WTC11 (cell line): Measurements from ENCODE around the gene LAMA3. TPM values are rescaled to one million over a fixed set of nuclear protein-coding genes. Genes with fewer than 3 reads are reported as not detected.
"Not testable (repeated sequence)": the region's sequence is repeated elsewhere in the genome, so short reads cannot be mapped to it uniquely, and the experiment has no call there.

Experiments
- ATAC-seq: fragments of 200-7000 bp; cut with Tn5 transposase; 2 replicates; pipeline ENCODE4 v1.10.0; 2021; ENCODE audit warnings: mild to moderate bottlenecking, moderate library complexity
- CTCF ChIA-PET: fragments of 300-600 bp; sonication (Branson Sonifier 250); formaldehyde crosslinking; loops from one replicate; lab custom pipeline; 2021; ENCODE audit warnings: antibody characterized with exemption; lab: Charles Lee
- POLR2A ChIA-PET: fragments of 350-600 bp; sonication (Branson Sonifier 250); formaldehyde crosslinking; loops from one replicate; lab custom pipeline; 2021; ENCODE audit warnings: antibody characterized with exemption; lab: Charles Lee
- DNase-seq: peaks from one replicate; pipeline ENCODE4 v3.0.0; 2021; ENCODE audit warnings: low spot score
- H3K27ac Mint-ChIP-seq: 2 replicates; pipeline ENCODE4 v1.8.0; 2021; ENCODE audit warnings: mixed read lengths
- H3K27me3 Mint-ChIP-seq: 2 replicates; pipeline ENCODE4 v1.8.0; 2021; ENCODE audit warnings: low read depth, mild to moderate bottlenecking, moderate library complexity, mixed read lengths
- H3K36me3 Mint-ChIP-seq: 2 replicates; pipeline ENCODE4 v1.8.0; 2021; ENCODE audit warnings: mixed read lengths
- H3K4me1 Mint-ChIP-seq: 2 replicates; pipeline ENCODE4 v1.8.0; 2022; ENCODE audit warnings: mixed read lengths
- H3K4me3 Mint-ChIP-seq: 2 replicates; pipeline ENCODE4 v1.8.0; 2021; ENCODE audit warnings: mild to moderate bottlenecking, moderate library complexity, mixed read lengths
- H3K9me3 Mint-ChIP-seq: 2 replicates; pipeline ENCODE4 v1.8.0; 2021; ENCODE audit warnings: mixed read lengths
- CREM ChIP-seq: sonication (generic); formaldehyde crosslinking; IDR thresholded peaks from 2 replicates; pipeline ENCODE4 v1.8.1; 2022; ENCODE audit warnings: mild to moderate bottlenecking, missing genetic modification reagents, moderate library complexity
- FOXJ3 ChIP-seq: sonication (generic); formaldehyde crosslinking; IDR thresholded peaks from 2 replicates; pipeline ENCODE4 v1.9.0; 2021; ENCODE audit warnings: missing genetic modification reagents, mild to moderate bottlenecking, borderline replicate concordance
- HMGA2 ChIP-seq: fragments of 250-450 bp; sonication (Bioruptor Pico); IDR thresholded peaks from 2 replicates; pipeline ENCODE4 v1.4.0; 2021; ENCODE audit warnings: mild to moderate bottlenecking, moderate library complexity
- TEAD1 ChIP-seq: sonication (generic); formaldehyde crosslinking; IDR thresholded peaks from 2 replicates; pipeline ENCODE4 v1.8.0; 2022; ENCODE audit warnings: mild to moderate bottlenecking, missing genetic modification reagents
- total RNA-seq: library from RNA; stranded (reverse); gene quantifications from 3 replicates; pipeline ENCODE4 v1.2.3, GENCODE V29; 2021
- TF ChIP-seq, protein P1 (sequence below): fragments of 200-600 bp; IDR thresholded peaks from 2 replicates; pipeline ENCODE4 v1.8.0; 2022; ENCODE audit warnings: antibody characterized with exemption
- TF ChIP-seq, protein P2 (sequence below): sonication (generic); formaldehyde crosslinking; IDR thresholded peaks from 2 replicates; pipeline ENCODE4 v1.8.0; 2022; ENCODE audit warnings: mild to moderate bottlenecking, missing genetic modification reagents
- TF ChIP-seq, protein P3 (sequence below): fragments of 250-450 bp; sonication (Bioruptor Pico); IDR thresholded peaks from 2 replicates; pipeline ENCODE4 v1.8.0; 2021; ENCODE audit warnings: mild to moderate bottlenecking
- TF ChIP-seq, protein P4 (sequence below): sonication (generic); formaldehyde crosslinking; IDR thresholded peaks from 2 replicates; pipeline ENCODE4 v1.8.1; 2023; ENCODE audit warnings: mild to moderate bottlenecking, missing genetic modification reagents, borderline replicate concordance
- TF ChIP-seq, protein P5 (sequence below): sonication (generic); formaldehyde crosslinking; IDR thresholded peaks from 2 replicates; pipeline ENCODE4 v1.8.0; 2023; ENCODE audit warnings: mild to moderate bottlenecking, missing genetic modification reagents

The LAMA3 gene
- total RNA-seq, 1 experiment from 2014 or later = 0.83 TPM

DNA sequence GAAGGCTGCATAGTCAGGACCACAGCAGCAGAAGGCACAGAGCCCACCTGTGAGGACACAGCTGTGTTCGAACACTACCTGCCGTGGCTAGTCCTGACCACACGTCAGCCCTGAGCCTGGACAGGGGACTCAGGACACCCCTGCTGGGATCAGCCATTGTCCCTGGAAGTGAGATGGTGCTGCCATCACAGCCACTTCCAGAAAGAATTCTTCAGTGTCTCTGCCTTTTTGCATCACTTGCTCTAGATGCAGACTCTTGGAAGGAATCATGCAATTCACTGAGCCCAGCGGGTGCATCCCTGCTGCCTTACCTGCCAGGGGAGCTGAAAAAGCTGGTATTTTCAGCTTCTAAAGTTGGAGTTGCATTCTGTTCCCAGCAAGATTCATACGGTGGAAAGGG is 49.3 kb downstream of the LAMA3 start (continued):
- TF ChIP-seq CREM = no peak
- TF ChIP-seq, protein P1, sequence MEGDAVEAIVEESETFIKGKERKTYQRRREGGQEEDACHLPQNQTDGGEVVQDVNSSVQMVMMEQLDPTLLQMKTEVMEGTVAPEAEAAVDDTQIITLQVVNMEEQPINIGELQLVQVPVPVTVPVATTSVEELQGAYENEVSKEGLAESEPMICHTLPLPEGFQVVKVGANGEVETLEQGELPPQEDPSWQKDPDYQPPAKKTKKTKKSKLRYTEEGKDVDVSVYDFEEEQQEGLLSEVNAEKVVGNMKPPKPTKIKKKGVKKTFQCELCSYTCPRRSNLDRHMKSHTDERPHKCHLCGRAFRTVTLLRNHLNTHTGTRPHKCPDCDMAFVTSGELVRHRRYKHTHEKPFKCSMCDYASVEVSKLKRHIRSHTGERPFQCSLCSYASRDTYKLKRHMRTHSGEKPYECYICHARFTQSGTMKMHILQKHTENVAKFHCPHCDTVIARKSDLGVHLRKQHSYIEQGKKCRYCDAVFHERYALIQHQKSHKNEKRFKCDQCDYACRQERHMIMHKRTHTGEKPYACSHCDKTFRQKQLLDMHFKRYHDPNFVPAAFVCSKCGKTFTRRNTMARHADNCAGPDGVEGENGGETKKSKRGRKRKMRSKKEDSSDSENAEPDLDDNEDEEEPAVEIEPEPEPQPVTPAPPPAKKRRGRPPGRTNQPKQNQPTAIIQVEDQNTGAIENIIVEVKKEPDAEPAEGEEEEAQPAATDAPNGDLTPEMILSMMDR = no peak
- TF ChIP-seq, protein P2, sequence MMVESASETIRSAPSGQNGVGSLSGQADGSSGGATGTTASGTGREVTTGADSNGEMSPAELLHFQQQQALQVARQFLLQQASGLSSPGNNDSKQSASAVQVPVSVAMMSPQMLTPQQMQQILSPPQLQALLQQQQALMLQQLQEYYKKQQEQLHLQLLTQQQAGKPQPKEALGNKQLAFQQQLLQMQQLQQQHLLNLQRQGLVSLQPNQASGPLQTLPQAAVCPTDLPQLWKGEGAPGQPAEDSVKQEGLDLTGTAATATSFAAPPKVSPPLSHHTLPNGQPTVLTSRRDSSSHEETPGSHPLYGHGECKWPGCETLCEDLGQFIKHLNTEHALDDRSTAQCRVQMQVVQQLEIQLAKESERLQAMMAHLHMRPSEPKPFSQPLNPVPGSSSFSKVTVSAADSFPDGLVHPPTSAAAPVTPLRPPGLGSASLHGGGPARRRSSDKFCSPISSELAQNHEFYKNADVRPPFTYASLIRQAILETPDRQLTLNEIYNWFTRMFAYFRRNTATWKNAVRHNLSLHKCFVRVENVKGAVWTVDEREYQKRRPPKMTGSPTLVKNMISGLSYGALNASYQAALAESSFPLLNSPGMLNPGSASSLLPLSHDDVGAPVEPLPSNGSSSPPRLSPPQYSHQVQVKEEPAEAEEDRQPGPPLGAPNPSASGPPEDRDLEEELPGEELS (CRISPR knock-in tag) = no peak

DNA sequence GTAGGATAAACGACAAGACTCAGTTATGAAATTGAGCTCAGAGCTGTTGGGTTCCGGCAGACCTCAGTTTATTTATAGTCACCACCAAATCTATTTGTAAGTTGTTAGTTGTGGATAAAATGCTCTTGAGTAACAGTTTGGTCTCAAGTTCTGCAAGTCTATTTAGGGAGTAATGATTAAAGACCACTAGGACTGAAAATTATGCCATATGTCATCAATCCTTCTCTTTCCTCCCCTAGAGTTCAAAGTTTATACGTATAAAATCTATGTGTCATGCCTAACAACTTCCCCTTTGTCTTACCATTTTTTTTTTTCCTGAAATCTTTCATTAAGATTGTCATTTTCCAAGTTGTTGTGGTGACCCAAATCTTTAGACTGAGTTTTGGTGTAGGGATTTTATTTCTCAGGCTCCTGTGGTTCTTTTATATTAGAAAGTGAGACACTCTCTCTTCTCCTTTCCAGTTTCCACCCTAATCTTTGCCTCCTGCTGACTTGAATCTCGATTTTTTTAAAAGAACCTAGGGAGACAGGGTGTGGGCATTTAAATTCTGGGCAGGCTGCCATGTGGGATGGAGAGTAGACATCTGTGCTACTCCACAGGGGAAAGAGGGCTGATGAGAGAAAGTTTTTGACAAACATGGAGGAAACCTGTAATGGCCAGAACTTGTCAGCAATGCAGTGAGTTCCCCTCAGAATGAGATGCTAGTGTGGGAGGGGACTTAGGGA is 51.0 kb downstream of the LAMA3 start:
- Mint-ChIP-seq H3K36me3 (no peaks in the 10 kb centered on the region), H3K4me1 (peaks cover 16% of the 10 kb centered on the region), H3K27ac (no peak overlapping the region), H3K9me3 (no peaks in the 10 kb centered on the region), H3K4me3 (no peak overlapping the region), H3K27me3 (peaks cover 2% of the 10 kb centered on the region; the same call in 1 of the 2 replicates)
- POLR2A ChIA-PET = no interaction called here
- ATAC-seq (no peak), DNase-seq (no peak)
- TF ChIP-seq TEAD1 (no peak), FOXJ3 (CRISPR knock-in tag) (no peak), HMGA2 (CRISPR knock-in tag) (no peak)
- TF ChIP-seq, protein P3, sequence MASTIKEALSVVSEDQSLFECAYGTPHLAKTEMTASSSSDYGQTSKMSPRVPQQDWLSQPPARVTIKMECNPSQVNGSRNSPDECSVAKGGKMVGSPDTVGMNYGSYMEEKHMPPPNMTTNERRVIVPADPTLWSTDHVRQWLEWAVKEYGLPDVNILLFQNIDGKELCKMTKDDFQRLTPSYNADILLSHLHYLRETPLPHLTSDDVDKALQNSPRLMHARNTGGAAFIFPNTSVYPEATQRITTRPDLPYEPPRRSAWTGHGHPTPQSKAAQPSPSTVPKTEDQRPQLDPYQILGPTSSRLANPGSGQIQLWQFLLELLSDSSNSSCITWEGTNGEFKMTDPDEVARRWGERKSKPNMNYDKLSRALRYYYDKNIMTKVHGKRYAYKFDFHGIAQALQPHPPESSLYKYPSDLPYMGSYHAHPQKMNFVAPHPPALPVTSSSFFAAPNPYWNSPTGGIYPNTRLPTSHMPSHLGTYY (CRISPR knock-in tag) = no peak
- TF ChIP-seq, protein P4, sequence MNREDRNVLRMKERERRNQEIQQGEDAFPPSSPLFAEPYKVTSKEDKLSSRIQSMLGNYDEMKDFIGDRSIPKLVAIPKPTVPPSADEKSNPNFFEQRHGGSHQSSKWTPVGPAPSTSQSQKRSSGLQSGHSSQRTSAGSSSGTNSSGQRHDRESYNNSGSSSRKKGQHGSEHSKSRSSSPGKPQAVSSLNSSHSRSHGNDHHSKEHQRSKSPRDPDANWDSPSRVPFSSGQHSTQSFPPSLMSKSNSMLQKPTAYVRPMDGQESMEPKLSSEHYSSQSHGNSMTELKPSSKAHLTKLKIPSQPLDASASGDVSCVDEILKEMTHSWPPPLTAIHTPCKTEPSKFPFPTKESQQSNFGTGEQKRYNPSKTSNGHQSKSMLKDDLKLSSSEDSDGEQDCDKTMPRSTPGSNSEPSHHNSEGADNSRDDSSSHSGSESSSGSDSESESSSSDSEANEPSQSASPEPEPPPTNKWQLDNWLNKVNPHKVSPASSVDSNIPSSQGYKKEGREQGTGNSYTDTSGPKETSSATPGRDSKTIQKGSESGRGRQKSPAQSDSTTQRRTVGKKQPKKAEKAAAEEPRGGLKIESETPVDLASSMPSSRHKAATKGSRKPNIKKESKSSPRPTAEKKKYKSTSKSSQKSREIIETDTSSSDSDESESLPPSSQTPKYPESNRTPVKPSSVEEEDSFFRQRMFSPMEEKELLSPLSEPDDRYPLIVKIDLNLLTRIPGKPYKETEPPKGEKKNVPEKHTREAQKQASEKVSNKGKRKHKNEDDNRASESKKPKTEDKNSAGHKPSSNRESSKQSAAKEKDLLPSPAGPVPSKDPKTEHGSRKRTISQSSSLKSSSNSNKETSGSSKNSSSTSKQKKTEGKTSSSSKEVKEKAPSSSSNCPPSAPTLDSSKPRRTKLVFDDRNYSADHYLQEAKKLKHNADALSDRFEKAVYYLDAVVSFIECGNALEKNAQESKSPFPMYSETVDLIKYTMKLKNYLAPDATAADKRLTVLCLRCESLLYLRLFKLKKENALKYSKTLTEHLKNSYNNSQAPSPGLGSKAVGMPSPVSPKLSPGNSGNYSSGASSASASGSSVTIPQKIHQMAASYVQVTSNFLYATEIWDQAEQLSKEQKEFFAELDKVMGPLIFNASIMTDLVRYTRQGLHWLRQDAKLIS (CRISPR knock-in tag) = no peak
- TF ChIP-seq, protein P5, sequence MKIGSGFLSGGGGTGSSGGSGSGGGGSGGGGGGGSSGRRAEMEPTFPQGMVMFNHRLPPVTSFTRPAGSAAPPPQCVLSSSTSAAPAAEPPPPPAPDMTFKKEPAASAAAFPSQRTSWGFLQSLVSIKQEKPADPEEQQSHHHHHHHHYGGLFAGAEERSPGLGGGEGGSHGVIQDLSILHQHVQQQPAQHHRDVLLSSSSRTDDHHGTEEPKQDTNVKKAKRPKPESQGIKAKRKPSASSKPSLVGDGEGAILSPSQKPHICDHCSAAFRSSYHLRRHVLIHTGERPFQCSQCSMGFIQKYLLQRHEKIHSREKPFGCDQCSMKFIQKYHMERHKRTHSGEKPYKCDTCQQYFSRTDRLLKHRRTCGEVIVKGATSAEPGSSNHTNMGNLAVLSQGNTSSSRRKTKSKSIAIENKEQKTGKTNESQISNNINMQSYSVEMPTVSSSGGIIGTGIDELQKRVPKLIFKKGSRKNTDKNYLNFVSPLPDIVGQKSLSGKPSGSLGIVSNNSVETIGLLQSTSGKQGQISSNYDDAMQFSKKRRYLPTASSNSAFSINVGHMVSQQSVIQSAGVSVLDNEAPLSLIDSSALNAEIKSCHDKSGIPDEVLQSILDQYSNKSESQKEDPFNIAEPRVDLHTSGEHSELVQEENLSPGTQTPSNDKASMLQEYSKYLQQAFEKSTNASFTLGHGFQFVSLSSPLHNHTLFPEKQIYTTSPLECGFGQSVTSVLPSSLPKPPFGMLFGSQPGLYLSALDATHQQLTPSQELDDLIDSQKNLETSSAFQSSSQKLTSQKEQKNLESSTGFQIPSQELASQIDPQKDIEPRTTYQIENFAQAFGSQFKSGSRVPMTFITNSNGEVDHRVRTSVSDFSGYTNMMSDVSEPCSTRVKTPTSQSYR (CRISPR knock-in tag) = no peak
- CTCF ChIA-PET = no interaction called here

DNA sequence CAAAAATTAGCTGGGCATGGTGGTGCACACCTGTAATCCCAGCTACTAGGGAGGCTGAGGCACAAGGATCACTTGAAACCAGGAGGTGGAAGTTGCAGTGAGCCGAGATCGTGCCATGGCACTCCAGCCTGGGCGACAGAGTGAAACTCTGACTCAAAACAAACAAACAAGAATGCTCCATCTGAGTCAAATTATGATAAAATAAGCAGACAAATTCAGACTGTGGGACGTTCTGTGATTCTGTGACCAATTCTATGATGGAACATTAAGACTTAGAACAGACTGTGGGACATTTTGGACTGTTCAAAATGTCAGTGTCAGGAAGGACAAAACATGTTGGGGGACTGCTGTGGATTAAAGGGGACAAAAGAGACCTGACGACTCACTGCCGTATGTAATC is 52.7 kb downstream of the LAMA3 start:
- H3K4me1 Mint-ChIP-seq = peaks cover 16% of the 10 kb centered on the region
- CTCF ChIA-PET, H3K4me3 Mint-ChIP-seq, ATAC-seq, H3K27ac Mint-ChIP-seq, H3K36me3 Mint-ChIP-seq, POLR2A ChIA-PET, H3K9me3 Mint-ChIP-seq, DNase-seq, H3K27me3 Mint-ChIP-seq: not testable (repeated sequence)
